Fibroblast of upper back skin (primary cell): Measurements from ENCODE around the gene SLC47A2.
"Not testable (repeated sequence)": the region's sequence is repeated elsewhere in the genome, so short reads cannot be mapped to it uniquely, and the experiment has no call there.

Source experiments
- DNase-seq: peaks from one replicate; pipeline ENCODE4 v3.0.0-alpha.2; 2013

The SLC47A2 gene, protein sequence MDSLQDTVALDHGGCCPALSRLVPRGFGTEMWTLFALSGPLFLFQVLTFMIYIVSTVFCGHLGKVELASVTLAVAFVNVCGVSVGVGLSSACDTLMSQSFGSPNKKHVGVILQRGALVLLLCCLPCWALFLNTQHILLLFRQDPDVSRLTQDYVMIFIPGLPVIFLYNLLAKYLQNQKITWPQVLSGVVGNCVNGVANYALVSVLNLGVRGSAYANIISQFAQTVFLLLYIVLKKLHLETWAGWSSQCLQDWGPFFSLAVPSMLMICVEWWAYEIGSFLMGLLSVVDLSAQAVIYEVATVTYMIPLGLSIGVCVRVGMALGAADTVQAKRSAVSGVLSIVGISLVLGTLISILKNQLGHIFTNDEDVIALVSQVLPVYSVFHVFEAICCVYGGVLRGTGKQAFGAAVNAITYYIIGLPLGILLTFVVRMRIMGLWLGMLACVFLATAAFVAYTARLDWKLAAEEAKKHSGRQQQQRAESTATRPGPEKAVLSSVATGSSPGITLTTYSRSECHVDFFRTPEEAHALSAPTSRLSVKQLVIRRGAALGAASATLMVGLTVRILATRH

GRCh38 chr17:19716108-19717030 lies at the start of gene SLC47A2:
Gene SLC47A2, minus strand, starts transcription at chr17:19716584. Its CDS starts 29 bp downstream, at chr17:19716555.
- DNase-seq, result no peak

- no peak for DNase-seq
Observed at GRCh38 chr17:19766016-19766415, 49.6 kb upstream of the SLC47A2 start.

GRCh38 chr17:19763991-19764390 lies 47.6 kb upstream of the SLC47A2 start:
- not testable (repeated sequence) for DNase-seq

GRCh38 chr17:19763416-19763815 lies 47.0 kb upstream of the SLC47A2 start:
- DNase-seq, result no peak

GRCh38 chr17:19762515-19762961 lies 46.2 kb upstream of the SLC47A2 start:
- DNase-seq, result peak; percentile 51

DNA sequence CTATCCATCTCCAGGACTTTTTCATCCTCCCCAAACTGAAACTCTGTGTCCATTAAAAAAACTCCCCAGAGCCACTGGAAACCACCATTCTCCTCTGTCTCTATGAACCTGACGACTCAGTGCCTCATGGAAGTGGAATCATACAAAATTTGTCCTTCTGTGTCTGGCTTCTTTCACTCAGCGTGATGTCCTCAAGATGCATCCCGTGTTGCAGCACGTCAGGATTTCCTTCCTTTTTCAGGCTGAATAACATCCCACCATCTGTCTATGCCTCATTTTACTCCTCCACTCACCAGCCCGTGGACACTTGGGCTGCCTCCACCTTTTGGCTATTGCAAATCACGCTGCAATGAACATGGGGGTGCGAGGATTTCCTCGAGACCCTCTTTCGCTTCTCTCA lies 44.4 kb upstream of the SLC47A2 start:
- DNase-seq, result no peak

DNA sequence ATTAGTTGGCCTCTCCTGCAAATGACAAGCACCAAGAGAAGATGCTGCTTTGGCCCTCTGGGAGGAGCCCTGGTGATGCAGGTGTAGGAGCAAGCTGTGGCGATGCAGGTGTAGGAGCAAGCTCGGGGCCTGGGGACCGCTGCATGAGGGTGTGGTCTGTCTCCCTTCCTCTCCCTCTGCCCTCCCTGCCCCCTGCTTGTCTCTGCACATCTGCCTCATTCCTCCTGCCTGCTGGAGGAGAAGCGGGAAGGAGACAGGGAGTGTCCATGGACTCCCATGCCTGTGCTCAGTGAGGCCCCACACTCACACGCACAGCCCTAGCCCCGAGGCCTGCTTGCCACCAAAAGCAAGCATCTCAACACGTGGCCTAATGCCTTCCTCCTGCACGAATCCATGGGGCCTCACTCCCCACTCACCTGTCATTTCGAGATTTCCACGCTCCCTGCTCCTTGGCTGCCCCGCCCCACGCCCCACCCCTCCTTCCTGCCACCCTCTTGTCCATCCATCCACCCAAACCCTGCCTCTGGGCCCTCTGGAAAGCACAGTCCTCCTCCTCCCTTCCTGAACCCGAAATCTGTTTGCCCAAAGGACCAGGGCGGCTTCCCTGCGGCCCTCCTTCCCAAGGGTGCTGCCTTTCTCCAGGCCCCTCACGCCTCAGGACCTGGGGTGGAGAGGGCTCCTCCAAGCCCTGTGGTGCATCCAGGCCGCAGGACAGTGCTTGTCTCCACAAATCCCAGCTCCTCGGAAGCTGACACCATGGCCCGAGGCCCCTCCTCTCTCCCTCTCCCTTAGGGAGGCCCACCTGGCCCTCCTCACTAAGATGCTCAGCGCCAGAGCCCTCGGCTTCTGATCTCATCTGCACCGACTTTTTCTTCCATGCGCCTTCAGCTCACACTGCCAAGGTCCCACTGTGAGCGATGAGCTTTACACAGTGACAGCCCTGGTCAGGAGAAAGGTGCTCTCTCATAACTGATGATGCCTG lies 43.5 kb upstream of the SLC47A2 start:
- no peak for DNase-seq

- DNase-seq, result no peak
Observed at GRCh38 chr17:19757536-19758180, 41.3 kb upstream of the SLC47A2 start.

DNA sequence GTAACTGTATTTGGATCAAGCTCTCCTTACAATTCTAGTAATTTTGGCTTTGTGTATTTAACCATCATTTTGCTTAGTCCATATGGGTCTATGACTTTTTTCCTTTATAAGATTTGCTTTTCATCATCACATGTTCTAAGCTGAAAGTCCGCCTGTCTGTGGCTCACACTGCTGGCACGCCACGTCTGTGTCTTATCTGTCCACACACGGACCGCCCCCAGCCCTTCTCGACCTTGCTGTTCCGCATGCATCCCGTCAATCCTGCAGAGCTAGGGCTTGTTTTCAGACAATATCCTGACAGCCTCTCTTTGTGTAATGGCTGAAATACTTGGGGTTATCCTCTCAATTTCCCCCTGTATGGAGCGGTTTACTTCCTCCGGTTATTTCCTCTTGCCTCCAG lies 40.2 kb upstream of the SLC47A2 start:
- no peak for DNase-seq

DNA sequence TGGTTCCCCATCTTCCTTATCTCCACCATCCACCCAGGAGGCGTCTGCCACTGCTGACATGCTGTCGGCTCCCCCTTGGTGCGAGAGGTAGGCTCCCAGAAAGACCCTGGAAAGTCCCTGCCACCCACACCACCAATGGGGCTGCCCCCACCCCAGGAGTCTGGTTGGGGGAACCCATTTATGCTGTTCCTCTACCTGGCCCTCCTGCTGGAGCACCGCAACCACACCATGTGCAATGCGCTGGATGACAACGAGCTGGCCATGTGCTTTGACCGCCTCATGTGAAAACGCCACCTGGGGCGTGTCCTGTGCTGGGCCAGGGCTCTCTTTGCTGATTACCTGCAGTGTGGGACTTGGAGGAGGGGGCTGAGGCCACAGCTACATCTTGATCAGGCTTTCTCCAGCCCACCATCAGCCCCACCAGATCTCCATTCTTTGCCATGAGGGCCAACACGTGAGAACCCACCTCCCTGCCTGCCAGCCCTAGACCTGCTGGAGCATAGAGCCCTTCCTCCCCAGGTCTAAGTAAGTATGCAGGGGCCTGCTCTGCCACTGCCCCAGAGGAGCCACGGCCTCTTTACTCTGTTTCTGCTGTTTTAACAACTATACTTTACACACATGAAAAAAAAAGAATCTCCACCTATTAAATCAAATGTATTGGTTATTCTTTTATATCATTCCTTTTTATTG lies 39.6 kb upstream of the SLC47A2 start:
- DNase-seq, result no peak

GRCh38 chr17:19755392-19755791 lies 39.0 kb upstream of the SLC47A2 start:
- DNase-seq, result no peak

DNA sequence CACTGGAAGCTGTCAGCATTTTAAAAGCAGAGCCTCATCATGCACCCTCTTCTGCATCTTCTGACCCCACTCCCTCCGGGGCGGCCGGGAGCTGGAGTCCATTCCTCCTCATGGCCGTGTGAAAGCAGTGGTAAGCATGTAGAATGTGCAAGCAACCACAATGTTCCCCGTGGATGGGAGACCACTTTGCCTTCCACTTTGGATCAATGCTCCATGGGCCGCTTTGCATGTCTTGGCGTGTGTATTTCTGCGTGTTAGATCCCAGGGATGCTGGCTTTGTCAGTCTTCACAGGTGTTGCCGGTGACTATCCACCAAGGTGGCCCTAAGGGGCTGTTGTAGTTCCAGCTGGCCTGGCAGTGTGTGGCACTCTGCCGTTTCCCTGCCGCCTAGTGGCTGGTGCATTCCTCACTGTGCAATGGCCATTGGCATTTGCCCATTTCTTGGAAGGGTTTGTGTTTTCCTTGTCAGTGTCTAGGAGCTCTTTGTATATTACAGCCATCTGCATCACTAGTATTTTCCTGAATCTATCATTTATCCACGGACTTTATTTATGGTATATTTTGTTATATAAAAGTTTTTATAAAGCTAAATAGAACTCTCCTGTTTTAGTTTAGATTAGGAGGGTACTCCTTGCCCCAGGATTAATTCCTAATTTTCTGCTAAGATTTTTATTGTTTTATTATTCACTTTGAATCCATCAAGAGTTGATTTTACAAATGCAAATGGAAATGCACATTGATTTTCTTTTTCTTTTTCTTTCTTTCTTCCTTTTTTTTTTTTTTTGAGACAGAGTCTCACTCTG lies 37.5 kb upstream of the SLC47A2 start:
- no peak for DNase-seq

DNA sequence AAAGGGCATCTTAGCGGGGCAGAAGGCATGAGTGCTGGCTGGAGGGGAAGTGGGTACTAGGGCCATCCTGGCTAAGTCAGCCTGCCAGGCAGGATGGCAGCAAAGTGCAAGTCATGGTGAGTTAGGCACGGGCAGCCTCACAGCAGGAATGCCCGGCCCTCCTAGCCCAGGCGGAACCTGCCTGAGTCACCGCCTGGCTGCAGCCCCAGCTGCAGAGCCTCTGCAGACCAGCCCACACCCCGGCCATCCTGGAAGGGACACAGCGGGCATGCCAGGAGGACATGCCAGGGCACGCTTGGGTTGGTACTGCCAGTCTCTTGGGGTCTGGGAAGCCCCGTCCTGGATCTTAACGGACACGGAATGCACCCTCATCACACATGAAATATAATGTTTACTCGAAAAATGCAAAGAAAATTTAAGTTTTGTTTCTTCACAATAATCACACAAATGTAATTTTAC lies 36.7 kb upstream of the SLC47A2 start:
- no peak for DNase-seq

DNA sequence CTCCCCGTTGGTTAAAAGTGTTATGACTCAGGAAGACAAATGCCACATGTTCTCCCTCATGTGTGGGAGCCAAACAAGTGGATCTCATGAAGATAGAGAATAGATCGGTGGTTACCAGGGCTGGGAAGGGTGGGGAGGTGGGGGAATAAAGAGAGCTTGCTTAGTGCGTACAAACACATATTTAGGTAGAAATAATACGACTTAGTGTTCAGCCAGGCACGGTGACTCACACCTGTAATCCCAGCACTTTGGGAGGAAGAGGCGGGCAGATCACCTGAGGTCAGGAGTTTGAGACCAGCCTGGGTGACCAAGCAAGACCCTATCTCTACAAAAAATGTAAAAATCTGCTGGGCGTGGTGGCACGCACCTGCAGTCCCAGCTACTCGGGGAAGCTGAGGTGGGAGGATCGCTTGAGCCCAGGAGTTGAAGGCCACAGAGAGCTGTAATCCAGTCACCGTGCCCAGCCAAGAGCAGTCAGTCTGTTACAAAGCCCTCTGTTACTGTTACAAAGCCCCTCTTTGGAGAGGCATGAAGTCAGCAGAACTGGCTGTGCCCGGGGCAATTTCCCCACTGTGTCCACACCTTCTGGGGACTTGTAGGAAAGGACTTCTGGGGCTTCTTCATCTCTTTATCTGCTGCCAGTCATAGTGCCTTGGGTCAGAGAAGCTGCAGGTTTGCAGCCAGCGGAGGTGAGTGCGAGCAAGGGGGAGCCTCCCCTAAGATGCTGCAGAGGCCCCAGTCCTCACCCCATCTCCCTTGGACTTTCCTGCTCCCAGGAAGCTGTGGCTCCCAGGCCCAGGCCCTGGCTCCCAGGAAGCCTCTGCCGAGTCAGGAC lies 36.0 kb upstream of the SLC47A2 start:
- DNase-seq, result no peak

GRCh38 chr17:19750835-19751234 lies 34.5 kb upstream of the SLC47A2 start:
- no peak for DNase-seq

- no peak for DNase-seq
Observed at GRCh38 chr17:19750020-19750572, 33.7 kb upstream of the SLC47A2 start.

GRCh38 chr17:19748807-19749193 lies 32.4 kb upstream of the SLC47A2 start:
- DNase-seq, result no peak
